ENCODE results near the gene TPM2. TPM values are rescaled to one million over a fixed set of nuclear protein-coding genes. Genes with fewer than 3 reads are reported as not detected.

TPM2 gene
- polyA plus RNA-seq, 1 experiment: 1,727 TPM

DNA sequence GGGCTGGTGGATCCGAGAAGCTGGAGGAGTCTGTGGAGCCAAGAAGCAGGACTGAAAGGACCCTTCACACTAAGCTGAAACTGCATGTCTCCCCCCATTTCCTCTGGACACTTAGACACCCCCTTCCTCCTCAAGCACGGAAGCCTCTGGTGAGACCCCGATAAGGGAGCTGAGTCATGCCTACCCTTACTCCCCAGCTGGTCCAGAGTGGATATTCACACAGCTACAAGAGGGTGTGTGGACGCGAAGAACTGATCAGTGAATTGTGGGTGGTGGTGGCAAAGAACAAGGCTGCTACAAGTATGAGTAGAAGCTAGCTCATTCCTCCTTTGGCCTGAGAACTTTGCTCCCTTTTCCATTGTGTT is 37.9 kb upstream of the TPM2 start:
- ChIA-PET CTCF (interaction anchor here (1.0 to 11.4 kb wide), 9 partner anchors 12 to 283 kb away, joined by 3 to 116 read pairs (median 16); partner anchors contain the start of genes ARHGEF39, CCDC107, RMRP and TPM2), POLR2A (interaction anchor here (0.6 to 2.6 kb wide), 9 partner anchors 10 to 82 kb away, joined by 3 to 35 read pairs (median 5); partner anchors contain the start of gene TPM2)
- DNase-seq (ENCODE audit: low read depth): no peak
- no peaks in the 10 kb centered on the region for H3K27me3 ChIP-seq (ENCODE audit: control insufficient read depth, insufficient read depth, low read length)
- peaks cover 26% of the 10 kb centered on the region for H3K36me3 ChIP-seq (ENCODE audit: control insufficient read depth, insufficient read depth, low read length)
- TF ChIP-seq, protein P1, sequence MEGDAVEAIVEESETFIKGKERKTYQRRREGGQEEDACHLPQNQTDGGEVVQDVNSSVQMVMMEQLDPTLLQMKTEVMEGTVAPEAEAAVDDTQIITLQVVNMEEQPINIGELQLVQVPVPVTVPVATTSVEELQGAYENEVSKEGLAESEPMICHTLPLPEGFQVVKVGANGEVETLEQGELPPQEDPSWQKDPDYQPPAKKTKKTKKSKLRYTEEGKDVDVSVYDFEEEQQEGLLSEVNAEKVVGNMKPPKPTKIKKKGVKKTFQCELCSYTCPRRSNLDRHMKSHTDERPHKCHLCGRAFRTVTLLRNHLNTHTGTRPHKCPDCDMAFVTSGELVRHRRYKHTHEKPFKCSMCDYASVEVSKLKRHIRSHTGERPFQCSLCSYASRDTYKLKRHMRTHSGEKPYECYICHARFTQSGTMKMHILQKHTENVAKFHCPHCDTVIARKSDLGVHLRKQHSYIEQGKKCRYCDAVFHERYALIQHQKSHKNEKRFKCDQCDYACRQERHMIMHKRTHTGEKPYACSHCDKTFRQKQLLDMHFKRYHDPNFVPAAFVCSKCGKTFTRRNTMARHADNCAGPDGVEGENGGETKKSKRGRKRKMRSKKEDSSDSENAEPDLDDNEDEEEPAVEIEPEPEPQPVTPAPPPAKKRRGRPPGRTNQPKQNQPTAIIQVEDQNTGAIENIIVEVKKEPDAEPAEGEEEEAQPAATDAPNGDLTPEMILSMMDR (IDR thresholded peaks at IDR 0.05; ENCODE audit: insufficient read depth, low read depth, low read length): no peak
- H3K4me3 ChIP-seq (ENCODE audit: low read depth, low read length): peak overlapping the region; percentile 28

DNA sequence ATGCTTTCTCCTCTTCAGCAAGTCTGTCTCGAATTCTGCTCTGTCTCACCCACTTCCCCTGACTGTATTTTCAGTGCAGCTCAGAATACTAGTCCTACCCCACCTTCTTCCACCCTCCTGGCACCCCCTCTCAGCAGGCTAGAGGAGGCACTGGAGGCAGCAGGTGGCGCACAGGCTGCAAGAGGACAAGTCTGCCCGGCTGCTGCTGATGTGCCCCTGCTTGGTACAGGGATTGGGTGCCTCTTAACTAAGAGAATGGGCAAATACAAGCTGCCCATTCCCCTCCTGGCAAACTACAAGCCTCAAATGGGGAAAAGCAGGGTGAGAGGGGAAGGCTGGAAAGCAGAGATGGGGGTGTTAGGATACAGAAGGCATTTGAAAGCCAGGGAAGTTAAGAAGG is 37.2 kb upstream of the TPM2 start:
- POLR2A ChIA-PET: no interaction called here
- no peak for DNase-seq (ENCODE audit: low read depth)
- TF ChIP-seq, protein P1 (IDR thresholded peaks at IDR 0.05; ENCODE audit: insufficient read depth, low read depth, low read length): peak; percentile 38
- peaks cover 32% of the 10 kb centered on the region for H3K36me3 ChIP-seq (ENCODE audit: control insufficient read depth, insufficient read depth, low read length)
- no peaks in the 10 kb centered on the region for H3K27me3 ChIP-seq (ENCODE audit: control insufficient read depth, insufficient read depth, low read length)
- CTCF ChIA-PET: interaction anchor here (0.8 to 11.4 kb wide), 10 partner anchors 8 to 284 kb away, joined by 3 to 116 read pairs (median 4); partner anchors contain the start of genes ARHGEF39, CCDC107 and RMRP
- no peak overlapping the region for H3K4me3 ChIP-seq (ENCODE audit: low read depth, low read length)

DNA sequence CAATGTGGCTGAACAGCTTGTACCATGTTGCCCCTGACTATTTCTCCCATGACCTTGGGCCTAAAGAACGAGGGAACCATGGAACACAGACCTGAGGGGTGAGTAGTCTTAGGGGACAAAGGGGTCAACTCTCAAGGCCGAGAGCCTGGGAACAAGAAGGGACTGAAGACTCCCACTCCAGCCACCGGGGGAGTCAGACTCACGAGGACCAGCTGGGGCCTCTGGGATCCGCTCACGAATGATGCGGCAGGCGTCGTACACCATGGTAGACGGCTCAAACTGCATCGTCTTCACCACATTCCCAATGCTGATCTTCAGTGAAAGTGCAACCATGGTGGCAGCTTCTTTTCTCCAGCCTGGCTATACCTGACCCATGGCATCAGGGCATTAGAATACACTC is 35.6 kb upstream of the TPM2 start:
- Histone ChIP-seq H3K36me3 (ENCODE audit: control insufficient read depth, insufficient read depth, low read length) (peaks cover 44% of the 10 kb centered on the region), H3K4me3 (ENCODE audit: low read depth, low read length) (no peak overlapping the region), H3K27me3 (ENCODE audit: control insufficient read depth, insufficient read depth, low read length) (no peaks in the 10 kb centered on the region)
- TF ChIP-seq, protein P1 (IDR thresholded peaks at IDR 0.05; ENCODE audit: insufficient read depth, low read depth, low read length): no peak
- ChIA-PET POLR2A (no interaction called here), CTCF (interaction anchor here (1.4 to 11.4 kb wide), 3 partner anchors 9 to 27 kb away, joined by 3 to 116 read pairs (median 36); no protein-coding TSS in a partner anchor)
- no peak for DNase-seq (ENCODE audit: low read depth)

DNA sequence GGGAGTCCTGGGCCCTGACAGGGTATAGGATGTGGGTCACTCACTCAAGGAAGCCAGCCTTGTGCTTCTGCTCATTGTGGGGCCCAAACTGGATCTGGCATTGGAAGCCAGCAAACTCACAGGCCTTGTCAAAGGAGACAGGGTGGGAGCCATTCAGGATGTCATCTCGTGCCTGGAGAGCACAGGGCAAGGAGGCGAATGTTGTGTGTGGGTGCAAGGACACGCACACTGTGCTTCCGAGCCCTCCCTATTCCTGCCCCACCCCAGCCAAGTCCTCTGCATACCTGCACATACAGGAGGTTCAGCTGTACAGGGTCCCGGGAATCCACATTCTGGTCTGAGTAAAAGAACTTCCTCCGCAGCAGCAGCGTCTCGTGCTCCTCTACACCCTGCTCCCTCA is 34.2 kb upstream of the TPM2 start:
- CTCF ChIA-PET: interaction anchor here (0.9 to 11.4 kb wide), 3 partner anchors 12 to 62 kb away, joined by 3 to 116 read pairs (median 4); no protein-coding TSS in a partner anchor
- POLR2A ChIA-PET: no interaction called here

DNA sequence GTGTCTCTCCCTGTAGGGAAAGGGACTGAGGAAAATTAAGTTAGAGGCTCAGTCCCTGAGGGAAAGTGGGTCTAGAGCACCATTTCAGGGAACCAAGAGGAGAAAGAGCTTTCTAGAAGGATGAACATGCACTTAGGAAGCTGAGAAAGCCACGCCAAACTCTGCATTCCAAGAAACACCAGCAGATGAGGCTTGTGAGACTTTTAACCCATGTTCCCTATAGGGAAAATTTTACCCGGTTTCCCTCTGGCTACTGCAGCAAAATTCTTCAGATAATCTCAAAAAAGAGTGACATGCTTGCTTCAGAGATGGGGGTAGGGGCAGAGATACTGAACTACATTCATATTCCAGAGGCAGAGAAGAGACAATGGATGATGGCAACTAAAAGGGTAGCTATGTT is 33.7 kb upstream of the TPM2 start:
- Histone ChIP-seq H3K36me3 (ENCODE audit: control insufficient read depth, insufficient read depth, low read length) (peaks cover 62% of the 10 kb centered on the region), H3K4me3 (ENCODE audit: low read depth, low read length) (no peak overlapping the region), H3K27me3 (ENCODE audit: control insufficient read depth, insufficient read depth, low read length) (no peaks in the 10 kb centered on the region)
- TF ChIP-seq, protein P1 (IDR thresholded peaks at IDR 0.05; ENCODE audit: insufficient read depth, low read depth, low read length): no peak
- POLR2A ChIA-PET: no interaction called here
- CTCF ChIA-PET: interaction anchor here (11.4 kb wide), 1 partner anchor 25 kb away, joined by 116 read pairs; no protein-coding TSS in a partner anchor
- DNase-seq (ENCODE audit: low read depth): no peak

More for the DNA sequence above, 34.2 kb upstream of the TPM2 start:
- TF ChIP-seq, protein P1 (IDR thresholded peaks at IDR 0.05; ENCODE audit: insufficient read depth, low read depth, low read length): no peak
- H3K27me3 ChIP-seq (ENCODE audit: control insufficient read depth, insufficient read depth, low read length): no peaks in the 10 kb centered on the region
- DNase-seq (ENCODE audit: low read depth): no peak
- H3K36me3 ChIP-seq (ENCODE audit: control insufficient read depth, insufficient read depth, low read length): peaks cover 58% of the 10 kb centered on the region
- H3K4me3 ChIP-seq (ENCODE audit: low read depth, low read length): no peak overlapping the region

All from BJ (cell line).